Kidney (tissue), 14 donors: ENCODE results near the gene DLG2. TPM values are rescaled to one million over a fixed set of nuclear protein-coding genes. Genes with fewer than 3 reads are reported as not detected.

Source experiments
- DNase-seq, 5 donors: peaks; one replicate each; pipeline ENCODE4 v3.0.0-alpha.2; 2013 to 2020
- FAIRE-seq: peaks from 2 replicates; lab custom pipeline; 2012; peaks lifted over from hg19 to GRCh38; lab: Jason Lieb, UNC
- H3K27ac ChIP-seq, 2 donors: one replicate each; pipeline ENCODE4 v1.7.0; 2013; ENCODE audit warnings: low read depth in 2 of 2, low read length in 2 of 2, inconsistent platforms in 1 of 2
- H3K27me3 ChIP-seq: one replicate; pipeline ENCODE4 v1.7.1; 2013; ENCODE audit warnings: low read length, inconsistent platforms; ENCODE audit not compliant: control insufficient read depth, insufficient read depth
- H3K36me3 ChIP-seq, 3 donors: one replicate each; pipeline versions ENCODE4 v1.7.0 to v1.7.1; 2013; ENCODE audit warnings: low read length in 3 of 3, control low read depth in 1 of 3, inconsistent platforms in 1 of 3; ENCODE audit not compliant: insufficient read depth in 3 of 3, control insufficient read depth in 2 of 3
- H3K4me1 ChIP-seq, 3 donors: one replicate each; pipeline versions ENCODE4 v1.7.0 to v1.7.1; 2013; ENCODE audit warnings: low read length in 3 of 3, inconsistent platforms in 1 of 3, low read depth in 1 of 3; ENCODE audit not compliant: control insufficient read depth in 2 of 3, insufficient read depth in 2 of 3
- H3K4me3 ChIP-seq, 3 donors: one replicate each; pipeline versions ENCODE4 v1.7.0 to v1.8.1; 2013; ENCODE audit warnings: low read length in 3 of 3, control low read depth in 1 of 3, inconsistent platforms in 1 of 3
- H3K9ac ChIP-seq, 3 donors: one replicate each; pipeline versions ENCODE4 v1.7.0 to v1.7.1; 2013; ENCODE audit warnings: low read length in 3 of 3, control low read depth in 1 of 3, inconsistent platforms in 1 of 3
- H3K9me3 ChIP-seq, 3 donors: one replicate each; pipeline versions ENCODE4 v1.7.0 to v1.7.1; 2013; ENCODE audit warnings: low read length in 3 of 3, control low read depth in 1 of 3, inconsistent platforms in 1 of 3; ENCODE audit not compliant: control insufficient read depth in 2 of 3, insufficient read depth in 1 of 3
- CTCF ChIP-seq: IDR thresholded peaks from 3 replicates; pipeline ENCODE4 v1.5.1; 2012; ENCODE audit warnings: mild to moderate bottlenecking, moderate library complexity, borderline replicate concordance; ENCODE audit not compliant: insufficient read depth; ENCODE audit errors: extremely low read depth
- intact Hi-C: fragments of 100-400 bp; cut with DNase I; formaldehyde crosslinking; loops from one replicate; pipeline ENCODE4 v1.11.1; 2022
- polyA plus RNA-seq: library from polyadenylated mRNA; stranded (reverse); fragments of 350-450 nt; fragmentation: Illumina TruSeq; extraction: RNeasy Lipid Tissue Mini Kit (QIAGEN cat#74804); gene quantifications from one replicate; pipeline ENCODE4 v1.2.3, GENCODE V29; 2014; ENCODE audit warnings: low read depth, low replicate concordance; ENCODE audit not compliant: insufficient read depth
- total RNA-seq: library from RNA; stranded (reverse); fragmentation: NEBNext Ultra II Directional; extraction: Animal tissue kit (Norgen Biotek cat#: 25700); gene quantifications from one replicate; pipeline ENCODE4 v1.2.1, GENCODE V29; 2021
- donor health status: control.
- donor health status: control.
- donor health status: control.
- donor health status: control.
- donor health status: control.
- donor health status: DM: yes; HTN: yes; CAD: no.
- donor health status: Normal renal cell carcinoma (clear cell type).

DLG2 gene
- total and polyA plus RNA-seq, 2 donors from 2014 or later, result 2.9 to 7.2 TPM

GRCh38 chr11:83511646-83512045, 2115.5 kb downstream of the DLG2 start:
- no peaks in the 10 kb centered on the region for H3K4me1 ChIP-seq
- no peaks in the 10 kb centered on the region for H3K9me3 ChIP-seq
- no peak overlapping the region for H3K9ac ChIP-seq
- FAIRE-seq (no peak), DNase-seq (no peak)
- H3K4me3 ChIP-seq, result no peak overlapping the region
- TF ChIP-seq CTCF, result no peak
- H3K27me3 ChIP-seq, result no peaks in the 10 kb centered on the region
- no peak overlapping the region for H3K27ac ChIP-seq
- H3K36me3 ChIP-seq, result no peaks in the 10 kb centered on the region
- intact Hi-C loops, result no loop called here

GRCh38 chr11:83510530-83511460, 2116.3 kb downstream of the DLG2 start:
- intact Hi-C loops, result no loop called here
- no peak overlapping the region for H3K27ac ChIP-seq
- H3K36me3 ChIP-seq, result no peaks in the 10 kb centered on the region
- no peak for FAIRE-seq
- DNase-seq, result no peak
- no peaks in the 10 kb centered on the region for H3K4me1 ChIP-seq
- H3K4me3 ChIP-seq, result no peak overlapping the region
- TF ChIP-seq CTCF, result no peak
- H3K9ac ChIP-seq, result no peak overlapping the region
- no peaks in the 10 kb centered on the region for H3K27me3 ChIP-seq
- H3K9me3 ChIP-seq, result no peaks in the 10 kb centered on the region

- no peak overlapping the region for H3K9ac ChIP-seq
- no peak for DNase-seq
- FAIRE-seq, result no peak
- no peak overlapping the region for H3K27ac ChIP-seq
- no peaks in the 10 kb centered on the region for H3K9me3 ChIP-seq
- H3K4me3 ChIP-seq, result no peak overlapping the region
- no peaks in the 10 kb centered on the region for H3K36me3 ChIP-seq
- TF ChIP-seq CTCF, result no peak
- intact Hi-C loops, result no loop called here
- no peaks in the 10 kb centered on the region for H3K4me1 ChIP-seq
- H3K27me3 ChIP-seq, result no peaks in the 10 kb centered on the region
Observed at GRCh38 chr11:83508804-83509203, 2118.3 kb downstream of the DLG2 start.
